GM18502 (cell line): ENCODE data around the gene AGPAT1.
A peak's percentile ranks its signal among the peaks of the same experiment; 100 is the strongest.
"Not testable (repeated sequence)": the region's sequence is repeated elsewhere in the genome, so short reads cannot be mapped to it uniquely, and the experiment has no call there.

Source experiments
- ATAC-seq: cut with Tn5 transposase; IDR thresholded peaks from one replicate; pipeline ENCODE4 v1.9.1; 2021; ENCODE audit warnings: mild to moderate bottlenecking; ENCODE audit not compliant: unreplicated experiment, poor library complexity

AGPAT1 gene

DNA sequence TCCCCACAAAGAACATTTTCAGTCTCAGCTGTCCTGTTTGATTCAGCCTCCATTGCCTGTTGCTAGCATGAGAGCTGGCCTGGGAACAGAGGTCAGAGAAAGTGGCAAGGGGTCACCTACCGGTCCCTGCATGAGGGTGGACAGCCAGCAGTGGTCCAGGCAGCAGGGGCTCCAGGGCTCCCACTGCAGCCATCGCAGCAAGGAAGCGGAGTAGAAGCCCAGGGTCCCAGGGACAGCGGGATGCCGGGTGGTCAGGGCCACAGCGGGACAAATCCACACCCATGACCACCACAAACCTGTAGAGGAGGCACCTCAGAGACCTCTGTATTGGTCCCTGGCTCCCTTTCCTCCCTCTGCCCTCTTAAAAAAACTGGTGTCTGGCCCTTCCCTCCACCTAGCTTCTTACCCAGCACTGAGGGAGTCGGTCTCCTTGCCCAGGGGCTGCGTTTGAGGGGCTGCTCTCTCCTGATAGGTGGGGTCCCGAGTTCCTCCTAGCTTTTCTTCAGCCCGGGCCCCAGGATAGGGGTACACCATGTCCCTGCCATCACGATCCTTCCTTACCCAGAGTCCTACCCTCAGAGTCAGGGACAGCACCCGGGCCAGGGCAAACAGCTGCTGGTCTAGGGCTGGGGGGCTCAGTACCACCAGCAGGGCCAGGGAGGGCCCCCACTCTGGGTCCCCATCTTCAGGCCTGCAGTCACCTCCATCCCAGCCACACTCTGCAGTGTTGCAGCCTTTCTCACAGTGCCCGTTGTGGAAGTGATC lies 25.0 kb upstream of the AGPAT1 start:
- no peak for ATAC-seq

DNA sequence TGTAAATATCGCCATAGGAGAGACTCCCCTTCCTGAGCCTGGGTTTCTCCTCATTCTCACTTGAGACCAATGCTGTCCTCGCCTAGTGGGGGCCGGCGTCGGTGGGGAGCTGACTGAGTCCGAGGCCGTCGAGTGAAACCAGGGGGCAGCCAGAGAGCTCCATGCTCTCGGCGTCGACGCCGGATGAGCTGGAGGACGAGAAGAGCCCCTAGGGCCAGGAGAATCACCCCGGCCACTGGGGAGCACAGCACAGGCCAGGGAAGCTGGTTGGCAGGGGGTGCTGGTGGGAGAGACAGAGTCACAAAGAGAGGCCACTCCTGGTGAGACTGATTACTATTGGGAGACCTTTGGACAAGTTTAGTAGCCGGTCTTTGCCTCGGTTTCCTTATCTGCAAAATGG lies 23.0 kb upstream of the AGPAT1 start:
- ATAC-seq = no peak

DNA sequence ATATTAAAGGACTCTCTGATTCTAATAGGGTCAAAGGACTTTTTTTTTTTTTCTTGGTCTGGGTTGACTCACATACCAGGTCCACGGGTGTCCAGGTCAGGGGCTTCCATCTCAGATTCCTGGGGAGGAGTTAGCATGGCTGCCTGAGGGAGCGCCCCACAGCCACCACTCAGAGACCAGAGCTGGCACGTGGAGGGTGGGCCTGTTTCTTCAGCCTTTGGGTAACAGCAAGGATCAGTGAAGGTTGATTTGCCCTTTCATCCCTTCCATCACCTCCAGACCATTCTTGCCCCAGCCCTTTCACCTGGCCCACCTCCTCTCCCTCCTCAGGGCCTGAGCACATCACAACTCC lies 22.4 kb upstream of the AGPAT1 start:
- no peak for ATAC-seq

DNA sequence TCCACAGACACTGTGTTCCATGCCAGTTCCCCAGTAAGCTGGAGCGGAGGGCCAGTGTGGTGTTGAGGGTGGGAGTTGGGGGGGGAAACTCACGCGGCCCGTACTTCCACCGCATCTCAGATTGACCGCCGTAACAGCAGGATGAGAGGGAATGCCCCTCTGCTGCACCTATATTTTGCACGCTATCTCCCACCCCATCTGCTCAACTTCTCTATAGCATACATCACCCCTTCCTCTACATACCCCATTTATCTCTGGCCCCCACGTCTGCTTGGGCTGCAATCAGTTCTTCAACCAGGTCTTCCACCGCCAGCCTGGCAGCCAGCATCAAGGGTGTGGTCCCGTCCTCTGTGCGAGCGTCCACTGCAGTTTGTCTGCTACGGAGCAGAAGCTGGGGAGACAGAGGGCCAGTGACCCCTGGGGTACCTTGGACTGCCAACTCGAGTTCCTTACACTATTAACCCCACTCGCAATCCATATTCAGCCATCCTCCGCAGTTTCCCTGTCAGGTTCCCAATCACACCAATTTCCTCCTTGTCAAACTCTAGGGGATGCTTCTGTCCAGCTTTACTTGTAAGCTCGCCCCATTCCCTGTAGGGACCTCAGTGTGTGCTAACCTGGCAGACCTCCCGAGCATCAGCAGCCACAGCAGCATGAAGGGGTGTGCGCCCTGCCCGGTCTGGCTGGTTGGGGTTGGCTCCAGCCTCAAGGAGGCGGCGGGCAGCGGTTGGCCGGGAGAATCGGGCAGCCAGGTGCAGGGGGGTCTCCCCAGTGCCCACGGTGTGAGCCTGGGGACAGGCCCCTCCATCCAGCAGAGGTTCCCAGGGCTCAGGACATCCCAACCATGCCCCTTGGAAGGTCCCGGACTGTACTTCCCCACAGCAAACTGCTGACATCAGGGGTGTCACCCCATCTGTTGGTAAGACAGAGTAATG lies 21.1 kb upstream of the AGPAT1 start:
- no peak for ATAC-seq

DNA sequence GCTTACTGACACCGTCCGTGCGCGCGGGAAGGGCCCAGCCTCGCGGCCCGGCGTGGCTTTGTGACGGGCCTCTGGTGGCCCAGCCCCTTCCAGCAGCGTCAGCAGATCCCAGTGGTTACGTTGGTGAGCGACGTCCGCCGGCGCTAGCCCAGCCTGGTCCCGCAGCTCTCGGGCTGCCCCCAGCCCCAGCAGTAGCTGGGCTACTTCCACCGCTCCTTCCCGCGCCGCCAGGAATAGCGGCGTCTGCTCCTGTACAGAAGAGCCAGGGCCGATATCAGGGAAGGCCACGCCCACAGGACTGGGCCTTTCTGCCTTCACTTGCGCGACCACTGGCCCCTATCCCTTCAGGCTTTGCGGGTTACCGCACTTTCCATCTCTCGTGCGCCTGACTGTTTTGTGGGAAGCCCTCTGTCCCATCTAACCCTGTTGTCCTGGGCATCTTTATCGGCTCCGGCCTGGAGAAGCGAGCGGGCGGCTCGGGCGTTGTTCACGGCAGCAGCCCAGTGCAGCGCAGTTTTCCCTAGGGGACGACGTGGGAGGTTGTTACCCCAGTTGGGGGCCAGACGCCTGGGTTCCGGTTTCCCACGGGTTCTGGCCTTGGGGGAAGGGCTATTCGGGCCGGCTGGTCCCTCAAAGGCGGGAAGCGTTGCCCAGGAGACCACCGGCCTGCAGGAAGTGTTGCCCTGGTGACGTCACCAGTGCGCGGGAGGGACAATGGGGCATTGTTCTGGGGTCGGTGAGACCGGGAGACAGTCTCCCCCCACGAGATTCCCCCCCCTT lies 20.2 kb upstream of the AGPAT1 start:
- ATAC-seq = peak; percentile 79

DNA sequence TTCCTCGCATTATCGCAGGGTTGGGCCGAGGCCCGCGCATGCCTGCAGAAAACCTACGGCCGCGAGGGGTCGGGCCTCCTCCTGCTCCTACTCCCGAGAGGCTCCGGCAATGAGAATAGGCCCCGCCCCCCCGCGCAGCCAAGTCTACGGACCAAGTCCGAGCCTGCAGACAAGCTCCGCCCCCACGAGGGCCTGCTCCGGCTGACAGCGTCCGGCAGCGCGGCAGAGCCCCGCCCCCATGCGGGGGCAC lies 19.7 kb upstream of the AGPAT1 start:
- peak; percentile 80 for ATAC-seq

DNA sequence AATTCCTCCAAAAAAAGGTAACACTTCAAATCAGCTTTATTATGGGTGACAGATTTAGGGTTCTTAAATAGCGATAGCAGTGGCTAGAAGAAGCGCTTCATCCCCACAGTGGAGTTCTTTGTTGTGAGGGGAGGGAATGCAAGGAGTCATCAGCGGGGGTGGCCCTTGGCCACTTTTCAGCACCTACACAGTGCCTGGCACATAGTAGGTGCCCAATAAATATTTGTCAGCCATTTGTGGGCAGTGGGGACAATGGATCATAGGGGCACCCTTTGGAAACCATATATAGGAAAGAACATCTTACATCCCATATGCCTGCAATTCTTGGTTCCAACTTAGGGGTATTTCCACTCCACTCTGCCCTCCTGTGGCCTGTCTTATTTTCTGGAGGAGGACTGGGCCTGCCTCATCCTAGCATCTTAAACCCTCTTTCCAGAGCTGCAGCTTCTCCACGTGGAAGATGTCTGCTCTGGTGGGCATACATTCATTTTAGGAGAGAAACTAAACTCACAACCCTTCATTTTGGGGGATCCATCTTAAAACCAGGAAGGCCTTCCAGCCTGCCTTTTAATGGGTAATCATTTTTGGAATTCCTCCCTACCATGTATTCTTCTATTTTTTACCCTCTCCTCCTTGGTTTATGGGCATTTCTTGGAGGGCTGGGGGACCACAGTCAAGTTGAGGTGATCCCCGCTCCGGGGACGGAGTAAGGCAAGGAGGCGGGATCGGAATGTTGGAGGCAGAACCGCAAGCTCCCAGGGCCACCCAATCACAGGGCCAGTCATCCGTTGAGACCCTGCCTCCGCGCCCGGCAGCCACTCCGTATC lies 19.2 kb upstream of the AGPAT1 start:
- ATAC-seq = no peak

DNA sequence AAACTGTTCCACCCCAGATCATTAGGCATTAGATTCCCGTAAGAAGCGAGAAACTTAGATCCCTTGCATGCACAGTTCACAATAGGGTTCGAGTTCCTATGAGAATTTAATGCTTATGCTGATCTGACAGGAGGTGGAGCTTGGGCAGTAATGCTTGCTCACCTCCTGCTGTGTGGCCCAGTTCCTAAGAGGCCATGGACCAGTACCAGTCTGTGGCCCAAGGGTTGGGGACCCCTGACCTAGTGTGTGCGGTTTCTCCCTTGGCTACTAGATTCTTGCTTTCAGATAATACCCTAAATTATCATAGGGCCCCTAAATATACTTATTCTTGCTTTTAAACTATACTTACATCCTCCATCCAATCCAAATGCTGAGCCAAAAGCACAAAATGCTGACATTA lies 18.5 kb upstream of the AGPAT1 start:
- ATAC-seq = no peak

DNA sequence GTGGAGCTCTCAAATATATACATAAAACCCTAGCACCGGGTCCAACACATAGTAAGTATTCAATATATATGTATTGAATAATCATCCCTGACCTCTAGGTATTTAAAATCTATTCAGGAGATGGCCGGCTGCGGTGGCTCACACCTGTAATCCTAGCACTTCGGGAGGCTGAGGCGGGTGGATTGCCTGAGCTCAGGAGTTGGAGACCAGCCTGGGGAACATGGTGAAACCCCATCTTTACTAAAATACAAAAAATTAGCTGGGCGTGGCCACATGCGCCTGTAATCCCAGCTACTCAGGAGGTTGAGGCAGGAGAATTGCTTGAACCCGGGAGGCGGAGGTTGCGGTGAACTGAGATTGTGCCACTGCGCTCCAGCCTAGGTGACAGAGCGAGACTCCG lies 17.2 kb upstream of the AGPAT1 start:
- not testable (repeated sequence) for ATAC-seq

DNA sequence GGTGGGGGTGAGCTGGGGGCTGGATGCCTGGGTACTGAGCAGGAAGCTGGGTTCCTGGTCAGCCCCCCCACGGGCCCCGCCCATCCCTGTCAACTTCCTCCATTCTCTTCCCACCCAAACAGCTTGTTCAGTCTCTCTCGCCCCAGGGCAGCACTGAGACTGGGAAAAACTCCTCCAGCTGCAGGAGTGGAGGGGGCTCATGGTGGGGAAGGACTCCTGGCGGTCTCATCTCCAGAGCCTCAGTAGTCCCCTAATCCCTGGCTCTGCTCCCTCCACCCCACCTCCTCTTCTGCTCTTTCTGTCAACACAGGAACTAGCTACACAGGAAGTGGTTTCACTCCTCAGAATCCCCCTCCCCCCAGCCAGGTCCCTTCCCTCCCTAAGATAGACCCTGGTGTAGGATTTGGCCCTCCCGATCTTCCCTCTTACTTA lies 16.7 kb upstream of the AGPAT1 start, which contains the start of gene GPSM3:
TSS of gene GPSM3 (minus strand) at position 36 of the 432 bp plus-strand sequence. CDS start 130 bp downstream, outside the sequence.
- no peak for ATAC-seq

DNA sequence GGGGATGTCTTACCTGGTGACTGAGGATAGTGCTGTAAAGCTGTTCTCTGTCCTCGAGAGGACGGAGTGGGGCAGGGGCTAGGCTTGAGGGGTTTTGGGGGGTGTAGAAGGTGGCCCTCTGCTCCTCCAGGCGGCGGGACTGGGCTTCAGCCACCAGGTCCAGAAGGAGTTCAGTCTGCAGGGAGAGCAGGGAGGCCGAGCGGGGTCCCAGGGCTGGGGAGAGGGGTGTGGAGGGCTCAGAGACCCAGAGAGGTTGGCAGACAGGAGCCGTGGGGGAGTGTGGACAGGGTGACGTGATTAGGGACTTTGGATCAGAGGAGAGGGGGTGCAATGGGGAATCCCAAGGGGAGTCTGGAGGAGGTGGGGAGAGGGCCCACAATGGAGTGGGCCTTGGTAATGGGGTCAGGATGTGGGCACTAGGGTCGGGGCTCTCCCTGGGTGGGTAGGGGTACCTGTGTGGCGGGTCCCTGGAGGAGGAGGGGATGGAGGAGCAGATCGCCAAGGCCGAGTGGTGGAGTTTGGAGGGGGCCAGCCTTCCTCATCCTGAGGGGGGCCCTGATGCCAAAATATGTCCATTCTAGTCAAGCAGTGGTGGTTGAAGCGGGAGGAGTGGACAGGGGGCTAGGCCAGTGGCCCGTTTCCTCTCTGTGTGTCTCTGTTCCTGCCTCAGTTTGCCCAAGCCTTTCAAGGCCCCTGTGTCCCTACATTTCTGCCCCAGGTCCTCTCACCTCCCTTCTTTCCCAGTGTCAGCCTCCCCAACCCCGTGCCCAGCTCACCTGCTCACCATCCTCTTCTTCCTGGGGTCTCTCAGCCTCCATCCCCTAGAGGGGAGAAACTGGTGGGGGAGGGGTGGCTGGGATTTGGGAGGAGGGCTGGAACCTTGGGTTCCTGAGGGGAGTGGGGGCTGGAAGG lies 16.1 kb upstream of the AGPAT1 start:
- no peak for ATAC-seq

DNA sequence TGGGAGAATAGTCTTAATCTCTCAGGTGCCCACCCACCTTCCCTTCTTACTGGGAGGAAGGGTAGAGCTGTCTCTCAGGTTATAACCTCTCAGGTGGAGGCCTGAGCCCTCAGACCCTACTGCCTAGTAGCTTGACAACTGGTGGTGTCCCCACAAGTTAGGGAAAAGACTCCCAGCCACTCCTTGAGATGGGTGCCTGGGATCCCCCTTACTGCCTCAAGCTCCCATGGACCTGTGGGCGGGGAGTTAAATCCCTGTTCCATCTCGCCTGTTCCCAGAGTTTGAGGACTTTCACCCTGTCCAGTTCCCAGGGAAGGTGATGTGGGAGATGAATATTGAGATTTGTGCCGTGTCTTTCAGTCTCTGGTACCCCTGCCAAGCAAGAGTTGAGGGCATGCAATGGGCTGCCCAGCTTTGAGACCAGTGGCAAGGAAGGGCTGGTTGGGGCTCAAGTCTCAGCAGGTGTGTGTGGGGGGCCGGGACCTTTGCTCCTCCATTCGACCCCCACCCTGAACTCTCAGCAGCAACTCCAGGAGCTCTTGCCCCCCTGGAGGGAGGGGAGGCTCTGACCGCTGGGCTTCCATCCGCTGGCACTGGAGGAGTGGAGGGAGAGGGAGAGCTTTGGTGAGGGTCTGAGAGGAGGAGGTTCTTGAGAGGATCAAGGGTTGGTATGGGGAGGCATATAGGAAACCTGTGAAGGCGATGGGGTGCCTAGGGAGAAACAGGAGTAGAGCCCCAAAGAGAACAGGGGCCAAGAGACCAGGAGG lies 15.2 kb upstream of the AGPAT1 start:
- no peak for ATAC-seq

DNA sequence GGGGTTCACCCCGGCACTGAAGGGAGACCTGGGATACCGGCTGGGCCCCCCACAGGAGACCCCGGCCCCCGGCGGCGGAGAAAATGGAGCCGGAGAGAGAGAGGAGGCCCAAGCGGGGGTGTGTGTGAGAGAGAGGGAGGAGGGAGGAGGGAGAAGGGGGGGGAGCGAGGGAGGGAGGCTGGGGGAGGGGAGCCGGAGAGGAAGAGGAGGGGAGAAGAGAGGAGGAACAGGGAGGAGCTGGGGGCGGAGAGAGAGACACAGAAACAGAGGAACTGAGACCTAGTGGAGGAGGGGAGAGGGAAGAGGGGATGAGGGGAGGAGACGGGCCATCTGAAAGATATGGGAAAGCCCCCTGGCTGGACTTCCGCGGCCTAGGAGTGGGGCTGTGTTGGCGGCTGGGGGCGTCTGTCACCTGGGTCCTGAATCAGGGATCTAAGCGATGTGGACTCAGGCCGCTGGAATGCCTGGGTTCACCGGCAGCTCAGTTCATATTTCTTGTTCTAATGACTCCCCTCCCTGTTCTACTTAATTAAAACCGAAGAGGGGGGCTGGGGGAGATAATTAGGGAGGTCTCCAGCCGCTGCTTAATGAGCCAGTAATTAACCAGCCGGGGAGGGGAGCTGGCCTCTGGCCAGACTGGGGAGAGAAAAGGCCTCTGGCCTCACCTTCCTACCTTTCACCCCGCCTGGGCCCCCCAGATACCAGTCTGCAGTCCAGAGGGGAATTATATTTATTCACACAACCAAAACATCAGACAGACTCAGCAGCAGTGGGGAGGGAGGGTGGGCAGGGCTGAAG lies 14.4 kb upstream of the AGPAT1 start, which contains the start of gene PBX2:
TSS of gene PBX2 (minus strand) at position 149 of the 798 bp plus-strand sequence. CDS start 287 bp downstream, outside the sequence.
- peak; percentile 50 for ATAC-seq

DNA sequence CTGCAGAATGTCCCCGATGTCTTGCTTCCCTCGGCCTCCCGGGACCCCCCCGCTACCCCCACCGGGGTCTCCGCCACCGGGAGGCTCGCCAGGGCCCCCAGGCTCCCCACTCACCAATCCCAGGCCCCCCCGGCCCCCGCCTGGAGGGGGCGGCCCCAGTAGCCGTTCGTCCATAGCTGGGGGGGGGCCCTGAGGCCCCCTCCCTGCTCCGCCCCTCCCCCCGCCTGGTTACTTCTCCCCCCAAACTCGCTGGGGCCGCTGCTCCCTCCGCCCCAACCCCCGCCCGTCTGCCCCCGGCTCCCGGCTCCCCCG lies 13.8 kb upstream of the AGPAT1 start:
- no peak for ATAC-seq

DNA sequence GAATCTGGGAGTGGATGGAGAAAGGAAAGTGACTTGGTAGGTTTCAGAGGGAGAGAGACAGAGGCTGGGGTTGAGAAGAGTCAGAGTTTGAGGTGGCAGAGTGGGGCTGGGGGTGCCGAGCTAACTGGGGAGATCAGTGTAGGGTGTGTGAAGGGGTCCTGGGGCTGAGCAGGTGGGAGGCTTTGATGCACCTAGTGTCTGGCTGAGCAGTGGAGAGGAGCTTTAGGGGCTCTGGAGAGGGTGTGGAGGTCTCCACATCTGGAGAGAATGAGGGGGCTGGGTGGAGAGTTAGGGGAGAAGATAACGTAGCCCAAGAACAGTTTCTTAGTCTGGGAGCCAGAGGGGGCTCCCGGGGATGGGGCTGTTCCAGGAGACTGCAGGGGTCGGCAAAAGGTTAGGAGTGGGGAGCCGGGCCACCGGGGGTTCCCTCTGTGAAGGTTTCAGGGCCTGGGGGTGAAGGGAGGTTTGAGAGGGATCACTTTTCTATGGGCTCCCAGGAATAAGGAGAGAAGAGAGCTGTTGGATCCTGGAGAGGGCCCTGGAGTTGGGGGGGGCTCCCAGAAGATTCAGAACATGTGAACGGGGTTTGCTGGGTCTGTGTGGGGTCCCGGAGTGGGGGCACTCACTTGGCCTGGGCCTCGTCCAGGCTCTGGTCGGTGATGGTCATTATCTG lies 13.3 kb upstream of the AGPAT1 start:
- ATAC-seq = no peak

DNA sequence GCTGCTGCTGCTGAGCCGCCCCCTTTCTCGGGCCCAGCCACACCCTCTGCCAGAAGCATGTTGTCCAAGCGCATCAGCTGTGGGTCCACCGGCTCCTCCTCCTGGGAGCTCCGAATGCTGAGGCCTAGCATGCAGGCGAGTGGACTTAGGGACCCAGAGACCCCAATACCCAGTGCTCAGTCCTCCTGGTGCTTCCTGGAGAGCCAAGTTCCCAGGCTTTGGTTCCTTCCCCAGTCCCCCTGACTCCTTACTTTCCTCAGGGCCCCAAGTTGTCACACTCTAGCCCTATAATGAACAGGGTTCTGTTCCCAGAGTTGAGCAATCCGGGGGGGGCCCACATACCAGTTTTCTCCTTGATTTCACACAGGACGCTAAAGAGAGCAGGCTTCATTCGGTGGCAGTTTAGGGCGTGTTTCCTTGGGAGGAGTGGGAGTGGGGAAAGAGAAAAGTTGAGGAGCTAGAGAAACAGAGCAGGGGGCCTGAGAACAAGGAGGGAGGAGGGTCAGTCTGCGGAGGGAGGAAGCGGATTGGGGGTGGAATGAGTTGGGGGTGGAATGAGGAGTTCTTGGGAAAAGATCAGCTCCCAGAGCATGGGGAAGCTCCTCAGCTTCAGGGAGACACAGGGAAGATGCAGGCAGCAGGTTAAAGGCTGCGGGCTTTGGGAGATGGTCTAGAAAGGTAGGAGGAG lies 12.6 kb upstream of the AGPAT1 start:
- ATAC-seq = no peak
